GM12891 (cell line): ENCODE results near the gene IMPACT.

ENCODE experiments used
- PAX5 ChIP-seq: IDR thresholded peaks from 2 replicates; pipeline ENCODE4 v1.6.1; 2011; ENCODE audit warnings: low read length, moderate library complexity, mild to moderate bottlenecking; ENCODE audit not compliant: insufficient read depth, severe bottlenecking
- POLR2A ChIP-seq: IDR thresholded peaks from 2 replicates; pipeline ENCODE4 v1.6.1; 2011; ENCODE audit warnings: low read depth, low read length, control low read depth
- POLR2AphosphoS5 ChIP-seq: IDR thresholded peaks from 2 replicates; pipeline ENCODE4 v1.6.1; 2011; ENCODE audit warnings: low read depth, low read length, control low read depth
- POU2F2 ChIP-seq: IDR thresholded peaks from 2 replicates; pipeline ENCODE4 v1.6.1; 2011; ENCODE audit warnings: low read depth, mild to moderate bottlenecking, control low read depth, low read length, moderate library complexity
- SPI1 ChIP-seq: IDR thresholded peaks from 2 replicates; pipeline ENCODE4 v1.6.1; 2011; ENCODE audit warnings: low read depth, low read length, control low read depth
- TAF1 ChIP-seq: IDR thresholded peaks from 2 replicates; pipeline ENCODE4 v1.6.1; 2011; ENCODE audit warnings: low read depth, low read length, control low read depth

DNA sequence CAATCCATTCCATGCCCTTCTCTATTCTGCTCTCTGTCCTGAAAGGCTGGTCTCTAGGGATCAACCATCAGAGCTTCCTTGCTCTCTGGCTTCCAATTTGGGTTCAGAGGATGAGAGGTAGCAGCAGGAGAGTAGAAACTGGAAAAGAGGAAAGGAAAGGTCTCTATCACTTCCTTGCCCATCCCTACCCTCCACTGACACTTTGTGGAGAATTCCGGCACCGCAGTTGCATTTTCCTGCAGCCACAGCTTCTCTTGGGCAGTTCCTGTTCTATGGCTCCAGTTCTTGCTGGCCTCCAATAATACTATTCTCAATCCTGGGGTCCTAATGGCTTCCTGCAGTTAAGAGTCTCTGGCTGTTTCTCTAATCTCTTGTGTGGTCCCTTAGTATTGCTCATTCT is 13.3 kb upstream of the IMPACT start:
- TF ChIP-seq SPI1 (no peak), POLR2AphosphoS5 (no peak), TAF1 (no peak), POLR2A (no peak), PAX5 (no peak), POU2F2 (no peak)
